ENCODE results near the gene LCE3E. TPM values are rescaled to one million over a fixed set of nuclear protein-coding genes. Genes with fewer than 3 reads are reported as not detected.

LCE3E gene
- total RNA-seq, 1 experiment from 2014 or later: not detected

DNA sequence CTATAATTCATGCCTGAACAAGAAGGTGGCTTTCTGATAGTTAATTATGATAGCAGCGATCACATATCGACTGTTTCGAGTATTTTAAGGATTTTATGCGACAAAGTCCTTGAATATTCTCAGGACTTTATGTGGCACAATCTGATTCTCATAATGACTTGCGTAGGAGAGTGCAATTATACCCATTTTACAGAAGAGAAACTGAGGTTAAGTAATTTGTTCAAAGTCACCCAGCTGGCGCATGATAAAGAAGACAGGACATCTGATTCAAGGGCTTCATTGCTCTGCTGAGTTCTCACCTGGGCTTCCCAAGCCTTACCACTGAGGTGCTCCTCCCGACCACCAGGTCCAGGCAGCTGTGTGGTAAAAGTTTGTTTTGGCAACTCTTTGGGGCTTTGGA is 50.5 kb downstream of the LCE3E start:
- BruUV-seq (replicated peaks): no TSS peak
- ATAC-seq: no peak
- H3K4me2 ChIP-seq (ENCODE audit: low read length): no peak overlapping the region
- POLR2A ChIA-PET: no interaction called here
- peaks cover 11% of the 10 kb centered on the region; the same call in 1 of the 2 replicates for H3K27me3 ChIP-seq (ENCODE audit: insufficient read depth, low read length)
- H3K4me3 ChIP-seq (replicated peaks in 1 of 2; ENCODE audit: low read depth in 1 of 2, low read length in 2 of 2): no peak overlapping the region
- no peaks in the 10 kb centered on the region for H4K20me1 ChIP-seq (ENCODE audit: insufficient read depth)
- H2AFZ ChIP-seq (ENCODE audit: low read depth, low read length, poor library complexity, severe bottlenecking): no peak overlapping the region
- no peaks in the 10 kb centered on the region for H3K79me2 ChIP-seq (ENCODE audit: insufficient read depth, low read length)
- no peak for DNase-seq (ENCODE audit: low read depth, low spot score)
- no peak overlapping the region for H3K27ac ChIP-seq (ENCODE audit: low read depth, low read length)
- RAD21 ChIA-PET (ENCODE audit: low non-redundant PET in 1 of 2, low total read pairs in 2 of 2, uncharacterized antibody in 2 of 2, unreplicated experiment in 2 of 2): no interaction called here
- TF ChIP-seq YY1 (IDR thresholded peaks at IDR 0.05; ENCODE audit: extremely low read depth, insufficient replicate concordance, low read depth, low read length) (no peak), SP1 (IDR thresholded peaks at IDR 0.05; ENCODE audit: low read depth) (no peak), EGR1 (IDR thresholded peaks at IDR 0.05; ENCODE audit: low read depth) (no peak), FOSL1 (IDR thresholded peaks at IDR 0.05; ENCODE audit: low read depth) (no peak), CBX3 (IDR thresholded peaks at IDR 0.05; ENCODE audit: low read depth) (no peak), TCF7L2 (IDR thresholded peaks at IDR 0.05; ENCODE audit: borderline replicate concordance, extremely low read depth, insufficient read depth, insufficient read length) (no peak), CEBPB (IDR thresholded peaks at IDR 0.05; ENCODE audit: low read depth) (no peak), ZFX (IDR thresholded peaks at IDR 0.05) (no peak), ZNF274 (IDR thresholded peaks at IDR 0.05; ENCODE audit: low read depth, low read length) (no peak), REST (IDR thresholded peaks at IDR 0.05; ENCODE audit: low read depth) (no peak)
- TF ChIP-seq, protein P1, sequence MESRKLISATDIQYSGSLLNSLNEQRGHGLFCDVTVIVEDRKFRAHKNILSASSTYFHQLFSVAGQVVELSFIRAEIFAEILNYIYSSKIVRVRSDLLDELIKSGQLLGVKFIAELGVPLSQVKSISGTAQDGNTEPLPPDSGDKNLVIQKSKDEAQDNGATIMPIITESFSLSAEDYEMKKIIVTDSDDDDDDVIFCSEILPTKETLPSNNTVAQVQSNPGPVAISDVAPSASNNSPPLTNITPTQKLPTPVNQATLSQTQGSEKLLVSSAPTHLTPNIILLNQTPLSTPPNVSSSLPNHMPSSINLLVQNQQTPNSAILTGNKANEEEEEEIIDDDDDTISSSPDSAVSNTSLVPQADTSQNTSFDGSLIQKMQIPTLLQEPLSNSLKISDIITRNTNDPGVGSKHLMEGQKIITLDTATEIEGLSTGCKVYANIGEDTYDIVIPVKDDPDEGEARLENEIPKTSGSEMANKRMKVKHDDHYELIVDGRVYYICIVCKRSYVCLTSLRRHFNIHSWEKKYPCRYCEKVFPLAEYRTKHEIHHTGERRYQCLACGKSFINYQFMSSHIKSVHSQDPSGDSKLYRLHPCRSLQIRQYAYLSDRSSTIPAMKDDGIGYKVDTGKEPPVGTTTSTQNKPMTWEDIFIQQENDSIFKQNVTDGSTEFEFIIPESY (IDR thresholded peaks at IDR 0.05; ENCODE audit: extremely low read depth, insufficient replicate concordance, low read length): no peak
- no peaks in the 10 kb centered on the region for H3K36me3 ChIP-seq (ENCODE audit: control insufficient read depth in 1 of 2, insufficient read depth in 2 of 2, low read length in 2 of 2)
- H3K9ac ChIP-seq (ENCODE audit: low read length): no peak overlapping the region
- peaks cover 0 to 15% of the 10 kb centered on the region in 2 experiments; a peak in 2 of 4 replicates for H3K4me1 ChIP-seq (ENCODE audit: control insufficient read depth in 1 of 2, insufficient read depth in 2 of 2, low read length in 2 of 2)
- no peaks in the 10 kb centered on the region for H3K9me2 ChIP-seq (ENCODE audit: insufficient read depth)
- H3K9me3 ChIP-seq (ENCODE audit: control insufficient read depth in 1 of 2, insufficient read depth in 1 of 2, low read depth in 1 of 2, low read length in 2 of 2): no peaks in the 10 kb centered on the region
- intact Hi-C loops (cut with micrococcal nuclease): no loop called here
- CTCF ChIA-PET: interaction anchor here (0.6 kb wide), 1 partner anchor 181 kb away, joined by 3 read pairs; no protein-coding TSS in a partner anchor

Other genes starting within 250 kb of the LCE3E start
- gene FLG, start 241.5 kb downstream of the LCE3E start, total RNA-seq (2021; ENCODE audit: unreplicated experiment): 0.02 TPM
- not detected for gene FLG2, start 206.8 kb downstream of the LCE3E start, total RNA-seq (2021; ENCODE audit: unreplicated experiment)
- not detected for gene CRNN, start 152.5 kb downstream of the LCE3E start, total RNA-seq (2021; ENCODE audit: unreplicated experiment)
- gene LCE5A, start 56.0 kb downstream of the LCE3E start, total RNA-seq (2021; ENCODE audit: unreplicated experiment): not detected
- not detected for gene CRCT1, start 52.3 kb downstream of the LCE3E start, total RNA-seq (2021; ENCODE audit: unreplicated experiment)
- not detected for gene LCE3D, start 13.7 kb upstream of the LCE3E start, total RNA-seq (2021; ENCODE audit: unreplicated experiment)
- gene LCE3C, start 33.5 kb upstream of the LCE3E start, total RNA-seq (2021; ENCODE audit: unreplicated experiment): not detected
- not detected for gene LCE3B, start 47.0 kb upstream of the LCE3E start, total RNA-seq (2021; ENCODE audit: unreplicated experiment)
- gene LCE3A, start 56.3 kb upstream of the LCE3E start, total RNA-seq (2021; ENCODE audit: unreplicated experiment): not detected
- not detected for gene LCE2D, start 96.6 kb upstream of the LCE3E start, total RNA-seq (2021; ENCODE audit: unreplicated experiment)
- gene LCE2C, start 108.5 kb upstream of the LCE3E start, total RNA-seq (2021; ENCODE audit: unreplicated experiment): not detected
- gene LCE2B, start 119.3 kb upstream of the LCE3E start, total RNA-seq (2021; ENCODE audit: unreplicated experiment): not detected
- not detected for gene LCE2A, start 131.6 kb upstream of the LCE3E start, total RNA-seq (2021; ENCODE audit: unreplicated experiment)
- not detected for gene LCE4A, start 141.4 kb upstream of the LCE3E start, total RNA-seq (2021; ENCODE audit: unreplicated experiment)
- not detected for gene KPRP, start 191.2 kb upstream of the LCE3E start, total RNA-seq (2021; ENCODE audit: unreplicated experiment)
- not detected for gene LCE1F, start 208.4 kb upstream of the LCE3E start, total RNA-seq (2021; ENCODE audit: unreplicated experiment)
- not detected for gene LCE1E, start 219.5 kb upstream of the LCE3E start, total RNA-seq (2021; ENCODE audit: unreplicated experiment)
- gene LCE1D, start 229.9 kb upstream of the LCE3E start, total RNA-seq (2021; ENCODE audit: unreplicated experiment): not detected
- gene LCE1C, start 239.9 kb upstream of the LCE3E start, total RNA-seq (2021; ENCODE audit: unreplicated experiment): not detected
- gene LCE1B, start 245.2 kb upstream of the LCE3E start, total RNA-seq (2021; ENCODE audit: unreplicated experiment): not detected

All from HCT116 (cell line).